Gastrocnemius medialis (tissue), 4 donors: ENCODE results near the gene MACROD2. TPM values are rescaled to one million over a fixed set of nuclear protein-coding genes. Genes with fewer than 3 reads are reported as not detected.

Source experiments
- ATAC-seq, 2 donors: fragments of 150-250 bp; one replicate each; pipeline ENCODE4 v1.9.1; 2016
- DNase-seq, 2 donors: peaks; one replicate each; pipeline ENCODE4 v3.0.0-alpha.2; 2019
- H3K27ac ChIP-seq, 4 donors: fragments of 200-600 bp; sonication (generic); 1 replicate in 1 of 4; 2 replicates in 3 of 4; pipeline ENCODE4 v1.5.1; 2016 to 2018; ENCODE audit warnings: mild to moderate bottlenecking in 2 of 4, moderate library complexity in 1 of 4
- H3K27me3 ChIP-seq, 3 donors: fragments of 200-600 bp; sonication (generic) in 2 of 3; 1 replicate in 1 of 3; 2 replicates in 2 of 3; pipeline versions ENCODE4 v1.5.1 to v1.6.0; 2016 to 2019; ENCODE audit warnings: mild to moderate bottlenecking in 1 of 3, moderate library complexity in 1 of 3
- H3K36me3 ChIP-seq, 2 donors: fragments of 200-600 bp; sonication (generic) in 1 of 2; one replicate each; pipeline ENCODE4 v1.5.1; 2017 to 2018
- H3K4me1 ChIP-seq, 2 donors: fragments of 200-600 bp; sonication (generic) in 1 of 2; one replicate each; pipeline ENCODE4 v1.5.1; 2016 to 2017; ENCODE audit warnings: mild to moderate bottlenecking in 2 of 2
- H3K4me3 ChIP-seq, 4 donors: fragments of 200-600 bp; sonication (generic) in 3 of 4; 1 replicate in 1 of 4; 2 replicates in 3 of 4; pipeline ENCODE4 v1.5.1; 2016 to 2019; ENCODE audit warnings: mild to moderate bottlenecking in 2 of 4
- H3K9me3 ChIP-seq, 3 donors: fragments of 200-600 bp; sonication (generic) in 2 of 3; 1 replicate in 1 of 3; 2 replicates in 2 of 3; pipeline ENCODE4 v1.5.1; 2016 to 2019
- CTCF ChIP-seq, 5 experiments: fragments of 450-650 bp in 3 of 5; fragments of 200-600 bp in 2 of 5; sonication (generic) in 2 of 5; IDR thresholded peaks in 4 of 5; conservative IDR thresholded peaks in 1 of 5; 1 replicate in 4 of 5; 2 replicates in 1 of 5; pipeline ENCODE4 v1.5.1; 2016 to 2019; ENCODE audit warnings: antibody characterized with exemption in 5 of 5, mild to moderate bottlenecking in 3 of 5, moderate library complexity in 3 of 5
- POLR2A ChIP-seq, 2 donors: fragments of 450-650 bp; IDR thresholded peaks; one replicate each; pipeline ENCODE4 v1.6.1; 2017; ENCODE audit warnings: antibody characterized with exemption in 2 of 2, mild to moderate bottlenecking in 2 of 2, moderate library complexity in 2 of 2
- in situ Hi-C, 4 donors: fragments of 200-750 bp; cut with MboI; loops; one replicate each; pipeline versions ENCODE4 v1.15.0 to v1.8.0; 2017; ENCODE audit warnings: low sequenced_read_pairs in 4 of 4
- intact Hi-C: fragments of 100-400 bp; cut with DNase I; formaldehyde crosslinking; loops from one replicate; pipeline ENCODE4 v1.15.1; 2023; ENCODE audit warnings: low total_unique reads
- total RNA-seq, 4 donors: library from RNA; depleted of rRNA; stranded (reverse); fragments of >200 nt; gene quantifications; one replicate each; pipeline versions ENCODE4 v1.1.0 to v1.2.3, GENCODE V29; 2016

MACROD2 gene
- total RNA-seq, 4 donors from 2014 or later = 1.8 to 10.2 (median 3.6) TPM

GRCh38 chr20:14404515-14404914 is 409.2 kb downstream of the MACROD2 start:
- DNase-seq = no peak
- in situ Hi-C loops (no loop called here), intact Hi-C loops (no loop called here)
- H3K9me3 ChIP-seq = no peaks in the 10 kb centered on the region
- H3K4me3 ChIP-seq = no peak overlapping the region
- H3K27me3 ChIP-seq = no peaks in the 10 kb centered on the region
- H3K36me3 ChIP-seq = no peaks in the 10 kb centered on the region
- TF ChIP-seq POLR2A (IDR thresholded peaks at IDR 0.05) (no peak), CTCF (IDR thresholded peaks at IDR 0.05 in 4 of 5, conservative IDR thresholded peaks at IDR 0.05 in 1 of 5) (no peak)
- no peaks in the 10 kb centered on the region for H3K4me1 ChIP-seq
- ATAC-seq = no peak
- no peak overlapping the region for H3K27ac ChIP-seq

GRCh38 chr20:14406495-14406894 is 411.2 kb downstream of the MACROD2 start:
- Histone ChIP-seq H3K27me3 (no peaks in the 10 kb centered on the region), H3K9me3 (no peaks in the 10 kb centered on the region), H3K27ac (no peak overlapping the region), H3K36me3 (no peaks in the 10 kb centered on the region), H3K4me1 (no peaks in the 10 kb centered on the region), H3K4me3 (no peak overlapping the region)
- in situ Hi-C loops (no loop called here), intact Hi-C loops (no loop called here)
- TF ChIP-seq POLR2A (IDR thresholded peaks at IDR 0.05) = no peak
- TF ChIP-seq CTCF (IDR thresholded peaks at IDR 0.05 in 4 of 5, conservative IDR thresholded peaks at IDR 0.05 in 1 of 5) = no peak
- DNase-seq (no peak), ATAC-seq (no peak)

- in situ Hi-C loops = no loop called here
- Histone ChIP-seq H3K4me1 (no peaks in the 10 kb centered on the region), H3K27me3 (no peaks in the 10 kb centered on the region), H3K36me3 (no peaks in the 10 kb centered on the region), H3K4me3 (no peak overlapping the region), H3K9me3 (no peaks in the 10 kb centered on the region), H3K27ac (no peak overlapping the region)
- TF ChIP-seq CTCF (IDR thresholded peaks at IDR 0.05 in 4 of 5, conservative IDR thresholded peaks at IDR 0.05 in 1 of 5) (no peak), POLR2A (IDR thresholded peaks at IDR 0.05) (no peak)
- ATAC-seq (no peak), DNase-seq (no peak)
- intact Hi-C loops = no loop called here
Observed at GRCh38 chr20:14407336-14407735, 412.0 kb downstream of the MACROD2 start.

- no peaks in the 10 kb centered on the region for H3K27me3 ChIP-seq
- no peak overlapping the region for H3K27ac ChIP-seq
- no peak for ATAC-seq
- no peaks in the 10 kb centered on the region for H3K9me3 ChIP-seq
- in situ Hi-C loops (no loop called here), intact Hi-C loops (no loop called here)
- H3K4me3 ChIP-seq = no peak overlapping the region
- DNase-seq = no peak
- H3K36me3 ChIP-seq = no peaks in the 10 kb centered on the region
- no peak for TF ChIP-seq POLR2A (IDR thresholded peaks at IDR 0.05)
- no peak for TF ChIP-seq CTCF (IDR thresholded peaks at IDR 0.05 in 4 of 5, conservative IDR thresholded peaks at IDR 0.05 in 1 of 5)
- H3K4me1 ChIP-seq = peaks cover 0 to 3% of the 10 kb centered on the region in 2 donors
Observed at GRCh38 chr20:14410869-14411555, 415.7 kb downstream of the MACROD2 start.
